ENCODE data around the gene HOXA4. TPM values are rescaled to one million over a fixed set of nuclear protein-coding genes. Genes with fewer than 3 reads are reported as not detected.

The HOXA4 gene
- polyA plus RNA-seq, 3 donors: 20.1 to 31.6 (median 23.8) TPM

DNA sequence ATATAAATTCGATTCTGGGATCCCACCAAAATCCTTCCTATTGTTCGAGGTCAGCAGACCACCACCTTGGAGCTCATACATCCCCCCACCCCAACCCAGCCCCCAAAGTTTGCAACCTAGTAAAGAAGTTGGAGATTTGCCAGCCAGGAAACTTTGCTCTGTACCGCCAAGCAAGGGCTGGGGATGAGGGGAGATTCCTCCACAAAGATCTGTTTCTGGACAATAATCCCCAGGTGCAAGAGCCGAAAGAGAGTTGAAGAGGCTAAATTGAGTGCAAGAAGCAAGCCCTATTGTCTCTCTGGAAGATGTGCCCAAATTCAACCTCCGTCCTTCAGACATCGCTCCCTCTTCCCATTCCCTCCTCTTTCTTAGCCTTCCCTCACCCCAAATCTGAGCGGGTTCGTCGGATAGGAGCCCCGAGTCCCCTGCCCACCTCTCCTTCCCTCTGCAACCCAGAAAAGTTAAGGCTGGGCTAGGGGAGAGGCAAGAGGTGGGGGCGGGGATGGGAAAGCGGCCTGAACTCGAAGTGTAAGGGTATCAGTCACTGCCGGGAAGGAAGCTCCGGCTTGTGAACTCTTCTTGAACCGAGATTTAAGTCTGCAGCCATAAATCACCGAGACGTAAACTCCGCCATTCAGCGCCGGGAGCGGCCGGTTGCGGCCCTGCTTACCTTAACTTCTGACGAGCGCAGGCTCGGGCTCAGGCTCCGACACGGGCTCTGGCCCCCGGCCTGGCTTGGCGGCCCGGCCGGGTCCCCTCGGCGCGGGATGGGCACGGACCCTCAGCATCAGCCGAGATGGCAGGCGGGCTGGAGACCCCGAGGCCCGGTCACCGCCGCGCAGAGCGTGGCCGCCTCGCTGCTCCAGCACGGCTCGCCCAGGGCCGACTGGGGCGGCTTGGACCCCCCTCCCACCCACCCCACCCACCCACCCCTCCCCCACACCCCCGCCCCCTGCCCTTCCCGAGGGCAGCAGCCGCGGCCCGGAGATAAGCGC is 17.3 kb downstream of the HOXA4 start:
- DNase-seq (ENCODE audit: extremely low read depth in 1 of 11, low read depth in 9 of 11, low spot score in 4 of 11): peak in 7 of 11 donors; percentile 86 to 95 (median 91)

- DNase-seq (ENCODE audit: extremely low read depth in 1 of 11, low read depth in 9 of 11, low spot score in 4 of 11): no peak
Observed at GRCh38 chr7:27112361-27112760, 18.2 kb downstream of the HOXA4 start.

DNA sequence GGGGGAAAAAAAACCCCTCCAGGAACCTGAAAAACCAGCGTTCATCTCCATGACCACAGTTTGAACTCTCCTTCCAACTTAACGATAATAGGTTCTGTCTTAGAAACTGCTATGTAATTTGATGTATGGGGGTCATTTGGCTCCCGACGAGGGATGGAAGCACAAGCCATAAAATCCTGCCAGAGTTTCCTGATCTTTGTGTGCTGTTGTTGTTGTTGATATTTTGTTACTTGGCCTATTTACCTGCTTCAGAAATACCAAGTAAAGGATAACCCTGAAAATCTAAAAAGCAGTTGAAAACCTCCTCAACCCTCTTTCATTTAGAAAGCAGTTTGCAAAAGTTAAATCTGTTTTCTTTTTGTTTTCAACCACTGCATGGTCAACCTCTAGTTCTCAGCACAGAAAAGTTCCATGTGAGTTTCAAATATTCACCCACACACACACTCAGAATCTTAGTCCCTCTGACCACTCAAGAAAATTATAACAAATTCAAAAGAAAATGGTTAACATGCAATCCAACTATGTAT is 18.7 kb downstream of the HOXA4 start:
- no peak for DNase-seq (ENCODE audit: extremely low read depth in 1 of 11, low read depth in 9 of 11, low spot score in 4 of 11)

DNA sequence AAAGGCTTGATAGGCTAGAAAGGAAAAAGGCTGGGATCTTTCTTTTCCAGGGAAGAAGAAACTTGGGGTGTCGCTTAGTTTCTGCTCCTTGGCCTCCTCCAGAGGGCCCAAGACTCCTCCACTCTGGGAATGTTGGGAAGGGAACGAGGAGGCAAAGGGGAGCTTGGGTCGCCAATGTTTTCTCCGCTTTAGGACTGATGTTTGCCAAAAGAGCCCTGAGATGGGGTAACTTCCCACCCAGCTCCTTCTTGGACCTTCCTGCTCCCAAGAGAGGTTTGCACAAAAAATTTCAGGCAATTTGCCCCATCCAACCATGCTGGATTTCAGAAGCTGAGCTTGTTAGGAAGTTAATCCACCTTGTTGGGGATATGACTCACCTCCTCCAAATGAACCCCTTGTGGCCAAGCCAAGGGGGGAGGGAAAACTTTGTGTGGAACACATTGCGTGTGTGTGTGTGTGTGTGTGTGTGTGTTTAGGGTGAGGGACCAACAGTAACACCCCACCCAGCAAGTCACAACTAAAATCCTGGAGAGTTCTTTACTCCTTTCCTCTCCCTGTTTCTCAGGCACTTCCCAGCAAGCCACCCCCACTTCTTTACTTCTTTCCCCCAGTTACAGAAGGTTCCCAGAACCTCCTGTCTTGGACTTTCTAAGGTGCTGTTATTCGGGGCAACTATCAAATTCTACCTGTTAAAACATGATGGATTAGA is 19.4 kb downstream of the HOXA4 start:
- no peak for DNase-seq (ENCODE audit: extremely low read depth in 1 of 11, low read depth in 9 of 11, low spot score in 4 of 11)

DNA sequence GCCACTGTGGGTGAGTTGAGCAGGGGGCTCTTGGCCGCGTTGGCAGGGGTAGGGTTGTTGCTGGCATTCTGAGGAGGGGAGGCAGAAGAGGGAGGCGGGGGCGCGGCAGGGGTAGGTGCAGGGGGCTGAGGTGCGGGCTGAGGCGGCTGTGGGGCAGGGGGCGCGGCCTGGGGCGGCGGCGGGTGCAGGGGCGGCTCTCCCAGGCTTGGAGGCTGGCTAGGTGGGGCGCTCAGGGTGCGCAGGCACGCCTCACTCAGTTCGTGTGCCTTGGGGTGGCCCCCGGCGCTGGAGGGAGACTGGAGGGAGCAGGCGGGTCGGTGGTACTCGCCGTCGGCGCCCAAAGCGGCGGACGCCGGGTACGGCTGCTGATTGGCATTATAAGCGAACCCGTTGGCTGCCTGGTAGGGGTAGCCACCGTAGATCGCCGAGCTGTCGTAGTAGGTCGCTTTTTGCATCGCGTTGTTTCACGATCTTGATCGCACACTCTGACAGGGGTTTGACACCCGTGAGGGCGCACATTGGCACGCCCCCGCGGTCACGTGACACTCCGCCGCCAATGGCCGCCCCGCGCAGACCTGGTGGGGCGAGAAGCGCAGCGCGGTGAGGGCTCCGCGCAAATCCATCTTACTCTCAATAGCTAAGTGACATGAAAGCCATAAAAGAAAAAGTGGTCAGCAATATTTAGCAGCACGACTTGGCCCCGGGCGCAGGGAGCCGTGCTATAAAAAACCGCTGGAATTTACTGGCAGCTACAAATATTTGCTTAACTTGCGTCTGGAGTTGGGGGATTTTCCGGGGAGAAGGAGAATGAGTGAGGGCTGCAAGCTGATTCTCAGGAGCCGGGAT is 20.1 kb downstream of the HOXA4 start:
- peak in 1 of 11 donors; percentile 77 for DNase-seq (ENCODE audit: extremely low read depth in 1 of 11, low read depth in 9 of 11, low spot score in 4 of 11)

DNA sequence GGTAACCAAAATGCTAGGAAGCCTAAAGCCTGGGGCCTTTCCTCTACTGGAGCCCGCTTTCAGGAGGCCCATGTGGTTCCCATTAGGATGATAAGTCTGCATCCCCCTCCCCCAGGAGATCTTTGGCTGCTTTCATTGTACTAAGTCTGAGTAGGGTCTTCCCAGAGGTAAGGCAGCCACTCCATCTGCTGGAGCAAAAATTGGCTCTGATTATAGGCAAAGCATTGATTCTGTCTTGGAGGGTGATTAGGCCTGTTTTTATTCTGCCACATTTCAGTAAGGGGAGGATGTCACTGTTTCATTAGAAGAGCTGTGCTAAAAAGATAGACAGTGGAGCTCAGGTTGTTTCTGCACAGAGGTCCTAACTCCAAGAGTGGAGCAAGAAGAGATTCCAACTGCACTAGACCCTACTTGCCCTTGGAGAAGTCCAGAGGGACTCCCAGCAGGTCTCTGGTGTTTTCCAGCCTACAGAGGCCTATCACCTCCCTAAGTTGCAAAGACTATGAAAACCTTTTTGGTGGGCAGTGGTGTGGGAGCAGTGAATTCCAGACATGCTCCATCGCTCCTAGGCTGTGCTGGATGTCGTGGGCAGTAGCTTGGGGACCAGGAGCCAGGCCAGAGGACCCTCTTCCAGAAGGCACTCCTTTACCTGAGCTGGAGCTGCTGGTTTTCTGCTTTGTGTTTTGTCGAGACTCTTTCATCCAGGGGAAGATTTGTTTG is 20.9 kb downstream of the HOXA4 start:
- no peak for DNase-seq (ENCODE audit: extremely low read depth in 1 of 11, low read depth in 9 of 11, low spot score in 4 of 11)

- DNase-seq (ENCODE audit: extremely low read depth in 1 of 11, low read depth in 9 of 11, low spot score in 4 of 11): no peak
Observed at GRCh38 chr7:27108390-27109127, 22.0 kb downstream of the HOXA4 start.

DNA sequence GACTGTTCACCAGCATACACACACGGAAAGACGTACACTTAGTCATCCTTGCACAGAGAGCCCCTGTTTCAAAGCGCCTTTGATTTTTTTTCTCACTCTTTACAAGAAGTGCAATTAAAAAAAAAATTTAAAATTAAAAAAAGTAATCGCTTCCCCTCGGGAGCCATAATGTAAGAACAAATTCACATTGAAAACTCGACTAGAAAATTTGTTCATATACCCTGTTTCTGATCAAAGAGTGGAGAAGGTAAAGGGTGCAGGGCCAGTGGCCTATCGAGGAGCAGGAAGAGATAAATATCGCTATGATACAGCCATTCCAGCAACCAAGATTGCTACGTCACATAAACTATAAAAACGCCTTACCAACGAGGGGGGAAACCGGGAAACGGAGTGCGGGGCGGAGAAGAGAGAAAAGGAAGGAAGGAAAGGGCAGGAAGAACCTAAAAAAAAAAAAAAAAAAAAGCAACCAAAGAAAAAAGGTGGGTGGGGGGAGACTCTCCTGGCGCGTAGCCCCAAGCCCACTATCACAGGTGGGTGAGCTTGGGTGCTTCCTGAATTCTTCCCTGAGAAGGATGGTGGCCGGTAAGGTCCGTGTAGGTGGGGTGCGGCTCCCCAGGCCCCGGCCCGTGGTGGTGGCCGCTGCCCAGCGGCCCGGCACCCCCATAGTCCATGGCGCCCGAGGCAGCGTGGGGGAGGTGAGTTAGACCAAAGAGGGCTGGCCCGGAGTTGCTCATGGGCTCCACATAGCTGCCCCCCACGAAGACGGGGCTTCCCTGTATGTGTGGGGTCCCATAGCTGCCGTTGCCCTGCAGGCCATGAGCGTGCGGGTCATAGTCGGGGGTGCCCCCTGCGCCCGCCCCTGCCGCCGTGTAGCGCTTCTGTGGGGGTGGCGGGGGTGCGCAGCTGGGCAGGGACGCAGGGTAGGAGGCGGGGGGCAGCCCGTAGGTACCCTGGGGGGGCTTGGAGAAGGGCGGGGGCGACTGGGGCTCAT is 22.9 kb downstream of the HOXA4 start:
- DNase-seq (ENCODE audit: extremely low read depth in 1 of 11, low read depth in 9 of 11, low spot score in 4 of 11): peak in 1 of 11 donors; percentile 6

GRCh38 chr7:27106901-27107240 is 23.7 kb downstream of the HOXA4 start:
- no peak for DNase-seq (ENCODE audit: extremely low read depth in 1 of 11, low read depth in 9 of 11, low spot score in 4 of 11)

DNA sequence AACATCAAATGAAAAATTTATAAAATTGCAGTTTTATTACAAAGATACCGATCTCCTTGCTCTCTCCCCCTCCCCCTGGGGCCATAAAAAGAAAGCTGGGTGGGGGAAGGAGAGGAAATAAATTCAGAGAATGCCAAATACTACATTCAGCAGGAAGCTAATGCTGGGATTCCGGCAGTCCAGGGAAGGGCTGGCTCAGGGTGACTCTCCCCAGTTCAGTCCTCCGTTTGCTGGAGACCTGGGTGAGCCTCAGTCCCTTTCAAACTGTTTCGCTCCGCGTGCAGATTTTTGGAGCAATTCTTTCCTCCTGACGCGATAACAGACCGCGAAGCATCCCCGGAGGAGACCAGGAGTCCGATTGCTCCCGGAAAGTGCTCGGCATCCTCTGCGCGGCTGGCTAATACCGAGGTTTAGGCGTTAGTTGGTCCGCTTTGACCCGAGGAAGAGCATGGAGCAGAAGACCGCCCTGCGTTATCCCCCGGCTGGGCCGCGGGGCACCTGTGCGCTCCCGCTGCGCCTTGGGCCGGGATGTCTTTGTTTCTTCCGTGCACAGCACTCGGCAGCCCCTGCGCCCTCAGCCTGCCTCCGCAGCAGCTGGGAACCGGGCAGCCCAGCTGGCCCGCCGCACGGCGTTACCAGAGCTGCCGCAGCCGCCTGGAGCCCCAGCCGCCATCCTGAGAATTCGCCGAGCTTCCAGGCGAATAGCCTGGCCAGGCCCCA is 24.2 kb downstream of the HOXA4 start:
- peak in 4 of 11 donors; percentile 30 to 45 (median 38) for DNase-seq (ENCODE audit: extremely low read depth in 1 of 11, low read depth in 9 of 11, low spot score in 4 of 11)

- peak in 2 of 11 donors; percentile 8 to 12 for DNase-seq (ENCODE audit: extremely low read depth in 1 of 11, low read depth in 9 of 11, low spot score in 4 of 11)
Observed at GRCh38 chr7:27105301-27106031, 25.1 kb downstream of the HOXA4 start.

DNA sequence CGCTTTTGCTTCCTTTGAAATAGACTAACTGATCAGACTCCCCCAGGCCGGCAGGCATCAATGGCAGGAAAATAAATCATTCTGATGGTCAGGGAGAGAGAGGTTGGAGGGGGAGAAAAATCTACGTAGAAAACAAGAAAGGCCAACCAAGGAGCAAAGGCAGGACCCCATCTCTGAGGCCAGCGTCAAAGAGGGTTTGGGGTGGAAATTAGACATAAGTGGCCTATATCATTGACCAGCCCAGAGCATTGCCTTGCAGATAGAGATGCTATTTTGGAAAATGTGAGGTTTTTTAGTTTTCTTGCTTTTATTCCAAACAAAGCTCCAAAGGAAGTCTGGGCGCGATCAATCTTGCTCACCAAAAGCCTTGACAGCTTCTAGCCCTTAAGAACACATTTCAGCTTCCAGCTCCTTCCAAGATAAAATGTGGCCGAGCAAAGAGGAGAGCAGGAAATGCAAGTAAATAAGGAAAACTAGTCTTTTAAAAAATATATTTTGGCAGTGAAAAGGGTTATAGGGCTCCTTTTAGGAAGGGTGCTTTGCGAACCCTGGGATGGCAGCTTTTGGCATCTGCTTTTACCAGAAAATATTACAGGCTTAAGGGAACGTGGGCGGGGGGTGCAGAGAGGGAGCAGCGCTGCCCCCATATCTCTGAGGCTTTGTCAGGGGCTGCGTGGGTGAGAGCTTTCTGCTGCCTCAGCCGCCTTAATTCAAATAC is 26.1 kb downstream of the HOXA4 start:
- DNase-seq (ENCODE audit: extremely low read depth in 1 of 11, low read depth in 9 of 11, low spot score in 4 of 11): peak in 4 of 11 donors; percentile 62 to 81 (median 75)

DNA sequence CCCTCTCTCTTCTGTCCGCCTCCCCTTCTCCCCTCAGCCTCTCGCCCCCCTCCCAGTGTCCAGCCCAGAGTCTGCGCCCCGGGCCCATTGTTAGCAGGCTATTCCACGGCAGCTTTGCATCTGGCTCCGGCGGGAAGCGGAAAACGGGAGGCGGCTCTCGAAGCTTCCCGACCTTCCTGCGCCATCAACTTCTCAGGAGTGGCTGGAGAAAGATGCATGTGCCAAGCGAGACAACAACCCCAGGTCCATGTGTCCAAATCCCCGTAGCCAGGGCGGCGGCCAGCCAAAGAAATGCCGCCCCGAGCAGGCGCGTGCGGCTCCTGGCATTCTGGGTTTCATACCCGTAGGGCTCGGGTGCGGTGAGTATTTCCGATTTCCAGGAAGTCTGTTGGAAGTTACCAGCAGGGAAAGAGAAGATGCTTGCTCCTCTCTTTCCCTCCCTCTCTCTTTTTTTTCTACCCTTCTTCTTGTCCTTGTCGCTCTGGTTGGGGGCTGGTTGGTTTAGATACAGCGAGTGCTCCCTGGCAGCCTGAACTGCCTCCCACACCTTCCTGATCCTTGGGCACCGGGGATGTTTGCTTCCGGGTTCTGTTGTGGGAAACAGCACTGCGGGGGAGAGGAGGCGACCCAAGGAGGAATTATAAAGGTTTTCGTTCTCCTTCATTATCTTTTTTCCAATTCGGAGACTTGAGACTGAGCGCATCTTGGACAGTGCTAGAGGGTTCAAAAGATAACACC is 26.9 kb downstream of the HOXA4 start:
- DNase-seq (ENCODE audit: extremely low read depth in 1 of 11, low read depth in 9 of 11, low spot score in 4 of 11): peak in 4 of 11 donors; percentile 34 to 48 (median 45)

All from renal cortex interstitium (tissue), 11 donors.